KG1 (cell line): Measurements from ENCODE around the gene CMIP.

Experiments
- DNase-seq: peaks from one replicate; lab custom pipeline; 2025; lab: John Stamatoyannopoulos, UW

Gene CMIP

GRCh38 chr16:81701296-81701970 lies 256.8 kb downstream of the CMIP start:
- no peak for DNase-seq

- no peak for DNase-seq
These were observed 257.9 kb downstream of the CMIP start for GRCh38 chr16:81702506-81702905.

DNA sequence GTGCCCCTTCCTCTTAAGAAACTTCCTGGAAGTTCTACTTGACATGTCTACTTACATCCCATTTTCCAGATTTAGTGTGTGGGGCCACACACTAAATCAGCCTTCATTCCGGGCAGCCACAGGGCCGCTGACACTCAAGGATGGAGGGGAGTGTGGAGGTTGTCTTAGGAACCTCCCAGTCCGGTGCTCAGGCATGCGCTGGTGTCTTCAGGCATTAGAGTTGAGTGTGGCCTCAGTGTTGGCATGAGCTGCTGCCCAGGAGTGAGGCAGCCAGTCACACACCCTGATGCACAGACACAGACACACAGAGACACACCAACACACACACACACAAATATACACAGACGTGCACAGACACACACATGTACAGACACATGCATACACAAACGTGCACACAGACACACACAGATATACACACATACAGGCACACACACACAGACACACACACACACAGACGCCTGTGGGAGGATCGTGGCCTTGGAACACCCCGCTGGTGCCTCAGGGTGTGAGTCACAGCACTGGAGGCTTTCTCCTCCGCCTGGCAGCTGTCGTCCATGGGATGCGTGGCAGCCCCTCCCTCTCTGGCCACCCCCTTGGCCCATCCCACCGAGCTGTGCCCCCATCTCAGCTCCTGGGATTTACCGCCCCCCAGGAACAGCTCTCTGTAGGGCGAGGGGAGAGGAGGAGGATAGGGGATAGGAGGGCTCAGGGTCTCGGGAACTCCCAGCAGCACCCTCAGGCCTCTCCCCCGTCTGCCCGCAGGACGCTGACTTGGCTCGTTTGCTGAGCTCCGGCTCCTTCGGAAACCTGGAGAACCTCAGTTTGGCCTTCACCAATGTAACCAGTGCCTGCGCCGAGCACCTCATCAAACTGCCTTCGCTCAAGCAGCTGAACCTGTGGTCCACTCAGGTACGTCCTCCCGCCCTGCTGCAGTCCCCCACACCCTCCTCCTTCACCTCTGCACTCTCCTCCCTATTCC lies 258.9 kb downstream of the CMIP start:
- no peak for DNase-seq

DNA sequence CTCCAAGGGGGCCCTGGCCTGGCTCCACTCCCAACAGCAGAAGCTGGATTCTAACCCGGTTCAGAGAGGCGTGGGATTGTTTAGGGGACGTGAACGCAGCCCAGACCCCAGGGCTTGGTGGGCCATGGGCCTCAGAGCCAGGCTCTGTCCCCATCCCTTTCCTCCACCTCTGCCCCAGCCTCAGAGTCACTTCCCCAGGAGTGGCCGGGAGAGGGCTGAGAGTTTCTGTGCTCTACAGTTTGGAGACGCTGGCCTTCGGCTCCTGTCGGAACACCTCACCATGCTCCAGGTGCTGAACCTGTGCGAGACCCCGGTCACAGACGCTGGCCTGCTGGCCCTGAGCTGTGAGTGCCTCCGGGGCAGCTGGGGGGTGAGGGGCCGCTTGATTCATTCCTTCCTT lies 260.7 kb downstream of the CMIP start:
- no peak for DNase-seq

DNA sequence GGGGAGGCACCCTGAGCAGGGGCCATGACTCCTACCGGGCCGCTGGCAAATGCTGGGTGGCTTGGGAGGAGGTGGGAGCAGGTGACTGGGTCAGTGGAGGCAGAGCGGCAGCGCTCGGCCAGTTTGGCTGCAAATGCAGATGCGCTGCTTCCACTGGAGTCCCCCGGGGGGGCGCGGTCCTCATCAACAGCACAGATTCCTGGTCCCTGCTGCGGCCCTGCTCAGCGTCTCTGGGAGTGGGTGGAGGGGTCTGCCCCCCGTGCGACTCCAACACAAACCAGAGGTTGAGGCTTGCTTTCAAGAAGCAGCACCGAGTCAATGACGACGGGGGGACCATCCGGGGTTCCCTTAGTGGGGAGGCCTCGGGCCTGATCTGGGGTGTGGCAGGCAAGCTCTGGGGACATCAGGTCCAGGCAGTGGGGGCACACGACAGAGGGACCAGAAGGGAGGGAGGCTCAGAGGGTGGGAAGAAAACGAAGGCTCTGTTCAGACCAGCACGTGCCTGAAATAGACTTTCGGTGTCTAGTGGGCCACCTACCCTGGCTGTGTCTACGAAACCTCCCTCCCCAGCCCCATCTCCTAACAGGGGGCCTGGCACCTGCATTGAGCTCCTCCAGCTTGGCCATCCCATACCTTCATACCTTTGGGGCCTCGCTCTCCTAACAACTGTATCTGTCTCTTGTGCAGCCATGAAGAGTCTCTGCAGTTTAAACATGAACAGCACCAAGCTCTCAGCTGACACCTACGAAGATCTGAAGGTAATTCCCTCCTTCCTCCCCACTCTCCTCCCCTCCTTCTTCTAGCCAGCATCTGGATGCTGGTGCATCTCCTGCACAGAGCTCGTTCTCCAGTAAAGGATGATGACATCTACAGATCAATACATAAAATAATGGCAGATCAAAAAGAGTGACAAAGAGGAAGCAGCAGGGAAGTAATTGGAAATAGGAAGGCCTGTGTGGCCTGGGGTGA lies 262.0 kb downstream of the CMIP start:
- no peak for DNase-seq

GRCh38 chr16:81707411-81708265 lies 263.0 kb downstream of the CMIP start:
- no peak for DNase-seq

- DNase-seq, result no peak
These were observed 263.8 kb downstream of the CMIP start for GRCh38 chr16:81708266-81709015.

DNA sequence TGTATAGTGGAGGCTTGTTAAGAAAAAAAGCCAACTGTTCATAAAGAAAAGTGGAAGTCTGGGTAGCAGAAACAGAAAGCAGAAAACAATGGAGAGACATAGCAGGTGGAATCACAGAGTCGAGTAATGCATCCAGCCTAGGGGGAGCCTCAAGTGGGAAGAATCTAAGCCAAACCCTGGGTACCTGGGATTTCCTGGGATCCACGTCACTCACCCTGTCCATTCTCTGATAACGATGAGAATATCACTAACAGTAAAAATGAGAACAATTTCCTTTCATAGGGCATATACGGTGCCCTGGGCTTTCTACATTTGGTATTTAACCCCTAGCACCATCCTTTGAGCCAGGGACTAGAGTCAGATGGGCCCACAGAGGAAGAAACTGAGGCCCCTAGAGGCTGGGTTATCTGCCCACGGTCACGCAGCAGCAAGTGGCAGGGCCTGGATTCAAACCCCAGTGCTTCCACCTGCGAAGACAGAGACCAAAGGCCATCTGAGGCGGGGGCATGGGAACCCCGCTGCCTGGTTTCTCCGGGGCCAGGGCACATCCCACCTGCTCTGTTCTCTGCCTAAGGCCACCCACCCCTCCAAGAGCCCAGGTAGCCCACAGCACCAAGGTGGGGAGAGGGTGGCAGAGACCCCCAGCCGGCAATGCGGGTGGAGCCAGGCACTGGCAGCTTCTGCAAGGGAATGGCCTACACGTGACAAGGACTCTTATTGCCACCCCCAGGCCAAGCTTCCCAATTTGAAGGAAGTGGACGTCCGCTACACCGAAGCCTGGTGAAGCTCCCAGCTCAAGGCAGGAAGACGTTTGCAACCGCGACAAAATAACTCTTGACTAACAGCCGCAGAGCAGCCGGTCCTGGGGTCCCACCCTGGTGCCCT lies 264.6 kb downstream of the CMIP start:
- DNase-seq, result no peak

DNA sequence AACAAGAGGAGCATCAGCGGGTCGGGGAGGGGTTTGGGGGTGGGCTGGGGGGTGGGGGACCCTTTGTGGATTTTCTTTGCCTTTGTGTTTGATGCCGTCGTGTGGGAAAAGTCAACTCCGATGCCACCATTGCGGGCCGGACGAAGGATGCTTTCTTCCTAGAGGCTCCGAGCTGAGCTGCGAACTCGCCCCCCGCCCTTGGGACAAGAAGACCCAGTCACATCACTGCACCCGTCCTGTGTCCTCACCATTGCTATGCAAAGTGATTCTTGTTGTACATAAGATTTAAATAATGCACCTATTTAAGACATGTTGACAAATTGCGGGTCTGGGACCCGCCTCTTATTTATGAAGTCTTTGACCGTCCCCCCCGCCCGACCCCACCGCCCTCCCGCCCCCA lies 265.4 kb downstream of the CMIP start:
- DNase-seq, result no peak

DNA sequence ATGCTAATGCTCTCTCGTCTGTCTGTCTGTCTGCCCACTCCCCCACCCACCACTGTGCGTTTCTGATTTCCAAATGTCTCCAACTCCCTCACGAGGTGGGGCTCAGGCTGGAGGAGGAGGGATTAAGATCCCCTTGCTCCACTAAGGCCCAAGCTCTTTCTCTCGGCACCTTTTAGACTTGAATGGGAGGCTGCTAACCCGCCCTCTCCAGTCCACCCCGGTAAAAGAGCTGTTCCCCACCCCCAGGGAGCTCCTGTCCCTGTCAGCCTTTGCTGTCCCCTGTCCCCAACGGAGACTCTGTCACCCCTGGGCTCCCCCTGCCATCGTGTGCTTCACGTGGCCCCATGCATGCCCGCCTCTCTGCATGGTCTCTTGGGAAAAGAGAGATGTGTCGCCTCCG lies 266.0 kb downstream of the CMIP start:
- DNase-seq, result no peak

- DNase-seq, result no peak
These were observed 267.2 kb downstream of the CMIP start for GRCh38 chr16:81711657-81712319.

- DNase-seq, result no peak
These were observed 268.1 kb downstream of the CMIP start for GRCh38 chr16:81712681-81713080.

- DNase-seq, result no peak
These were observed 268.7 kb downstream of the CMIP start for GRCh38 chr16:81713295-81713772.

- DNase-seq, result no peak
These were observed 269.2 kb downstream of the CMIP start for GRCh38 chr16:81713796-81714195.

DNA sequence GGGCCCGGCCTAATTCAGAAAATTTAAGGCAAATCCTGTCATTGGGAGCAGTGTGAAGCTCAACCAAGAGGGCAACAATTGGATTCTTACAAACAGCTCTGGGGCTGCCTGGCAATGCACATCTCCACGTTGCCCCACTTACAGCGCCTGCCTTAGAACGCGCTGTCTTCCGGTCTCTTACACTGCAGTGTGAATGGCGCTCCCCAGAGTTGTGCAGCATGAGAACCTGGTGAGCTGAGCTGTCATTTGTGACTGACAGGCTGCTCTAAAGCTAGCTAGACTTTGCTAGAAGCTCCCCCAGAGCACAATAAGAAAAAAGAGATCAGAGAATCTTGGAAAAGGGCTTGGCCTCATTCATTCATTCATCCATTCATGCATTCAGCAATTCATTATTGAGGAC lies 270.0 kb downstream of the CMIP start:
- no peak for DNase-seq

DNA sequence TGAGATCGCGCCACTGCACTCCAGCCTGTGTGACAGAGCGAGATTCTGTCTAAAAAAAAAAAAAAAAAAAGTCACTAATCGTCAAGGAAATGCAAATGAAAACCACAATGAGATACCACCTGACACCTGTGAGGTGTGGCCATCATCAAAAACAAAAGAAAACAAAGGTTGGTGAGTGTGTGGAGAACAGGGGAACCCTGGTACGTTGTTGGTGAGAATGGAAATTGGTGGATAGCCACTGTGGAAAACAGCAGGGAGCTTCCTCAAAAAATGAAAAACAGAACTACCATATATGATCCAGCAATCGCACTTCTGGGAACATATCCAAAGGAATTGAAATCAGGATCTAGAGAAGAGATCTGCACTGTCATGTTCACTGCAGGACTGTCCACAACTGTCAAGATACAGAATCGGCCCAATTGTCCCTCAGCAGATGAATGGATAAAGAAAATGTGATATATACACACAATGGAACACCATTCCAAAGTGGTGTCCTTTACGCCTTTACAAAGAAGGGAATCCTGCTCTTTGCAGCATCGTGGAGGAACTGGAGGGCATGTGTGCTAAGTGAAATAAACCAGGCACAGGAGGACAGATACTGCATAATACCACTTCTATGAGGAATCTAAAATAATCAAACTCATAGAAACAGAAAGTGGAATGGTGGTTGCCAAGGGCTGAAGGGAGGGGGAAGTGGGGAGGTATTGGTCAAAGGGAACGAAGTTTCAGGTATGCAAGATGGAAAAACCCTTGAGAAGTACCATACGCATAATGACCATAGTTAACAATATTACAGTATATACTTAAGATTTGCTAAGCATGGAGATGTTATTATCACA lies 271.0 kb downstream of the CMIP start:
- DNase-seq, result no peak

DNA sequence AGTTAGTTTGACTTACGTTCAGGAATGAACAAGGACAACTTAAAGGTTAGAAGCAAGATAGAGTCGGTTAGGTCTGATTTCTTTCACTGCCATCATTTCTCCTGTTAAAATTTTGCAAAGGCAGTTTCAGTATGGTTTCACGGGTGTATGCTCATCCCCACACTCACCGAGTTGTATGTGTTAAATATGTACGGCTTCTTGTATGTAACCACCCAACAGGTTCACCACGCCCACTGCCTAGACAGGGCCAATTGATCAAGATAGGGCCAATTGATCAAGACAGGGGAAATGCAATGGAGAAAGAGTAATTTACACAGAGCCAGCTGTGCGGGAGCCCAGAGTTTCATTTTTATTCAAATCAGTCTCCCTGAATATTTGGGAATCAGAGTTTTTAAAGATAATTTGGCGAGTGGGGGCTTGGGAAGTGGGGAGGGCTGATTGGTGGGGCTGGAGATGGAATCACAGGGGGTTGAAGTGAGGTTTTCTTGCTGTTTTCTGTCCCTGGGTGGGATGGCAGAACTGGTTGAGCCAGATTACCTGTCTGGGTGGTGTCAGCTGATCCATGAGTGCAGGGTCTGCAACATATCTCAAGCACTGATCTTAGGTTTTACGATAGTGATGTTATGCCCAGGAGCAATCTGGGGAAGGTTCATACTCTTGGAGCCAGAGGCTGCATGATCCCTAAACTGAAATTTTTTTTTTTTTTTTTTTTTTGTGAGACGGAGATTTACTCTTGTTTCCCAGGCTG lies 272.0 kb downstream of the CMIP start:
- DNase-seq, result no peak
